ENCODE measurements around the gene CAMKMT. TPM values are rescaled to one million over a fixed set of nuclear protein-coding genes. Genes with fewer than 3 reads are reported as not detected.

Gene CAMKMT
- total and polyA plus RNA-seq, 2 experiments from 2014 or later: 26.5 to 29.5 TPM

DNA sequence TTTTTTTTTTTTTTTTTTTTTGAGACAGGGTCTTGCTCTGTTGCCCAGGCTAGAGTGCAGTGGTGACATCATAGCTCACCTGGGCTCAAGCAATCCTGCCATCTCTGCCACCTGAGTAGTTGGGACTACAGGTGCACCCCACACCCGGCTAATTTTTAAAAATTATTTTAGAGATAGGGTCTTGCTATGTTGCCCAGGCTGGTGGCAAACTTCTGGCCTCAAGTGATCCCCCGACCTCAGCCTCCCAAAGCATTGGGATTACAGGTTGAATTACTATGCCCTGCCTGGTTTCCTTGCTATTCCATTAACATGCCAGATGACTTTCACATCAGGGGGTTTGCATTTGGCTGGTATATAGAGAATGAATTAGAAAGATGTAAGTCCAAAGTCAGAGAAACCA, 253.2 kb downstream of the CAMKMT start:
- Mint-ChIP-seq H3K9me3 (peaks cover 3% of the 10 kb centered on the region; the same call in 1 of the 3 replicates), H3K27me3 (ENCODE audit: insufficient read depth, low read depth, poor library complexity) (peaks cover 1% of the 10 kb centered on the region), H3K36me3 (ENCODE audit: low read depth) (no peaks in the 10 kb centered on the region), H3K4me3 (no peak overlapping the region), H3K27ac (no peak overlapping the region), H3K4me1 (no peaks in the 10 kb centered on the region)
- no peaks in the 10 kb centered on the region for H3F3A ChIP-seq (replicated peaks; ENCODE audit: low read depth)
- H3K27ac ChIP-seq (ENCODE audit: low read depth): no peak overlapping the region
- H3K4me3 ChIP-seq: no peak overlapping the region
- no peaks in the 10 kb centered on the region for H3K9me2 ChIP-seq (ENCODE audit: insufficient read depth)
- no peaks in the 10 kb centered on the region for H3K27me3 ChIP-seq (ENCODE audit: insufficient read depth)
- peak; percentile 9 for DNase-seq (ENCODE audit: low spot score)
- H3K4me2 ChIP-seq: no peak overlapping the region
- TF ChIP-seq STAT1 (IDR thresholded peaks at IDR 0.05; ENCODE audit: unreplicated experiment): no peak
- TF ChIP-seq, protein P1, sequence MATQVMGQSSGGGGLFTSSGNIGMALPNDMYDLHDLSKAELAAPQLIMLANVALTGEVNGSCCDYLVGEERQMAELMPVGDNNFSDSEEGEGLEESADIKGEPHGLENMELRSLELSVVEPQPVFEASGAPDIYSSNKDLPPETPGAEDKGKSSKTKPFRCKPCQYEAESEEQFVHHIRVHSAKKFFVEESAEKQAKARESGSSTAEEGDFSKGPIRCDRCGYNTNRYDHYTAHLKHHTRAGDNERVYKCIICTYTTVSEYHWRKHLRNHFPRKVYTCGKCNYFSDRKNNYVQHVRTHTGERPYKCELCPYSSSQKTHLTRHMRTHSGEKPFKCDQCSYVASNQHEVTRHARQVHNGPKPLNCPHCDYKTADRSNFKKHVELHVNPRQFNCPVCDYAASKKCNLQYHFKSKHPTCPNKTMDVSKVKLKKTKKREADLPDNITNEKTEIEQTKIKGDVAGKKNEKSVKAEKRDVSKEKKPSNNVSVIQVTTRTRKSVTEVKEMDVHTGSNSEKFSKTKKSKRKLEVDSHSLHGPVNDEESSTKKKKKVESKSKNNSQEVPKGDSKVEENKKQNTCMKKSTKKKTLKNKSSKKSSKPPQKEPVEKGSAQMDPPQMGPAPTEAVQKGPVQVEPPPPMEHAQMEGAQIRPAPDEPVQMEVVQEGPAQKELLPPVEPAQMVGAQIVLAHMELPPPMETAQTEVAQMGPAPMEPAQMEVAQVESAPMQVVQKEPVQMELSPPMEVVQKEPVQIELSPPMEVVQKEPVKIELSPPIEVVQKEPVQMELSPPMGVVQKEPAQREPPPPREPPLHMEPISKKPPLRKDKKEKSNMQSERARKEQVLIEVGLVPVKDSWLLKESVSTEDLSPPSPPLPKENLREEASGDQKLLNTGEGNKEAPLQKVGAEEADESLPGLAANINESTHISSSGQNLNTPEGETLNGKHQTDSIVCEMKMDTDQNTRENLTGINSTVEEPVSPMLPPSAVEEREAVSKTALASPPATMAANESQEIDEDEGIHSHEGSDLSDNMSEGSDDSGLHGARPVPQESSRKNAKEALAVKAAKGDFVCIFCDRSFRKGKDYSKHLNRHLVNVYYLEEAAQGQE (IDR thresholded peaks at IDR 0.05; ENCODE audit: unreplicated experiment): no peak
- TF ChIP-seq, protein P2, sequence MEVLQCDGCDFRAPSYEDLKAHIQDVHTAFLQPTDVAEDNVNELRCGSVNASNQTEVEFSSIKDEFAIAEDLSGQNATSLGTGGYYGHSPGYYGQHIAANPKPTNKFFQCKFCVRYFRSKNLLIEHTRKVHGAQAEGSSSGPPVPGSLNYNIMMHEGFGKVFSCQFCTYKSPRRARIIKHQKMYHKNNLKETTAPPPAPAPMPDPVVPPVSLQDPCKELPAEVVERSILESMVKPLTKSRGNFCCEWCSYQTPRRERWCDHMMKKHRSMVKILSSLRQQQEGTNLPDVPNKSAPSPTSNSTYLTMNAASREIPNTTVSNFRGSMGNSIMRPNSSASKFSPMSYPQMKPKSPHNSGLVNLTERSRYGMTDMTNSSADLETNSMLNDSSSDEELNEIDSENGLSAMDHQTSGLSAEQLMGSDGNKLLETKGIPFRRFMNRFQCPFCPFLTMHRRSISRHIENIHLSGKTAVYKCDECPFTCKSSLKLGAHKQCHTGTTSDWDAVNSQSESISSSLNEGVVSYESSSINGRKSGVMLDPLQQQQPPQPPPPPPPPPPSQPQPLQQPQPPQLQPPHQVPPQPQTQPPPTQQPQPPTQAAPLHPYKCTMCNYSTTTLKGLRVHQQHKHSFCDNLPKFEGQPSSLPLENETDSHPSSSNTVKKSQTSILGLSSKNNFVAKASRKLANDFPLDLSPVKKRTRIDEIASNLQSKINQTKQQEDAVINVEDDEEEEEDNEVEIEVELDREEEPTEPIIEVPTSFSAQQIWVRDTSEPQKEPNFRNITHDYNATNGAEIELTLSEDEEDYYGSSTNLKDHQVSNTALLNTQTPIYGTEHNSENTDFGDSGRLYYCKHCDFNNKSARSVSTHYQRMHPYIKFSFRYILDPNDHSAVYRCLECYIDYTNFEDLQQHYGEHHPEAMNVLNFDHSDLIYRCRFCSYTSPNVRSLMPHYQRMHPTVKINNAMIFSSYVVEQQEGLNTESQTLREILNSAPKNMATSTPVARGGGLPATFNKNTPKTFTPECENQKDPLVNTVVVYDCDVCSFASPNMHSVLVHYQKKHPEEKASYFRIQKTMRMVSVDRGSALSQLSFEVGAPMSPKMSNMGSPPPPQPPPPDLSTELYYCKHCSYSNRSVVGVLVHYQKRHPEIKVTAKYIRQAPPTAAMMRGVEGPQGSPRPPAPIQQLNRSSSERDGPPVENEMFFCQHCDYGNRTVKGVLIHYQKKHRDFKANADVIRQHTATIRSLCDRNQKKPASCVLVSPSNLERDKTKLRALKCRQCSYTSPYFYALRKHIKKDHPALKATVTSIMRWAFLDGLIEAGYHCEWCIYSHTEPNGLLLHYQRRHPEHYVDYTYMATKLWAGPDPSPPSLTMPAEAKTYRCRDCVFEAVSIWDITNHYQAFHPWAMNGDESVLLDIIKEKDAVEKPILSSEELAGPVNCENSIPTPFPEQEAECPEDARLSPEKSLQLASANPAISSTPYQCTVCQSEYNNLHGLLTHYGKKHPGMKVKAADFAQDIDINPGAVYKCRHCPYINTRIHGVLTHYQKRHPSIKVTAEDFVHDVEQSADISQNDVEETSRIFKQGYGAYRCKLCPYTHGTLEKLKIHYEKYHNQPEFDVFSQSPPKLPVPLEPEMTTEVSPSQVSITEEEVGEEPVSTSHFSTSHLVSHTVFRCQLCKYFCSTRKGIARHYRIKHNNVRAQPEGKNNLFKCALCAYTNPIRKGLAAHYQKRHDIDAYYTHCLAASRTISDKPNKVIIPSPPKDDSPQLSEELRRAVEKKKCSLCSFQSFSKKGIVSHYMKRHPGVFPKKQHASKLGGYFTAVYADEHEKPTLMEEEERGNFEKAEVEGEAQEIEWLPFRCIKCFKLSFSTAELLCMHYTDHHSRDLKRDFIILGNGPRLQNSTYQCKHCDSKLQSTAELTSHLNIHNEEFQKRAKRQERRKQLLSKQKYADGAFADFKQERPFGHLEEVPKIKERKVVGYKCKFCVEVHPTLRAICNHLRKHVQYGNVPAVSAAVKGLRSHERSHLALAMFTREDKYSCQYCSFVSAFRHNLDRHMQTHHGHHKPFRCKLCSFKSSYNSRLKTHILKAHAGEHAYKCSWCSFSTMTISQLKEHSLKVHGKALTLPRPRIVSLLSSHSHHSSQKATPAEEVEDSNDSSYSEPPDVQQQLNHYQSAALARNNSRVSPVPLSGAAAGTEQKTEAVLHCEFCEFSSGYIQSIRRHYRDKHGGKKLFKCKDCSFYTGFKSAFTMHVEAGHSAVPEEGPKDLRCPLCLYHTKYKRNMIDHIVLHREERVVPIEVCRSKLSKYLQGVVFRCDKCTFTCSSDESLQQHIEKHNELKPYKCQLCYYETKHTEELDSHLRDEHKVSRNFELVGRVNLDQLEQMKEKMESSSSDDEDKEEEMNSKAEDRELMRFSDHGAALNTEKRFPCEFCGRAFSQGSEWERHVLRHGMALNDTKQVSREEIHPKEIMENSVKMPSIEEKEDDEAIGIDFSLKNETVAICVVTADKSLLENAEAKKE (CRISPR knock-in tag; IDR thresholded peaks at IDR 0.05): no peak
- TF ChIP-seq CREB1 (CRISPR knock-in tag; IDR thresholded peaks at IDR 0.05; ENCODE audit: low read depth): no peak
- no peak for TF ChIP-seq POLR2AphosphoS5 (IDR thresholded peaks at IDR 0.05; ENCODE audit: low read depth)
- TF ChIP-seq, protein P3, sequence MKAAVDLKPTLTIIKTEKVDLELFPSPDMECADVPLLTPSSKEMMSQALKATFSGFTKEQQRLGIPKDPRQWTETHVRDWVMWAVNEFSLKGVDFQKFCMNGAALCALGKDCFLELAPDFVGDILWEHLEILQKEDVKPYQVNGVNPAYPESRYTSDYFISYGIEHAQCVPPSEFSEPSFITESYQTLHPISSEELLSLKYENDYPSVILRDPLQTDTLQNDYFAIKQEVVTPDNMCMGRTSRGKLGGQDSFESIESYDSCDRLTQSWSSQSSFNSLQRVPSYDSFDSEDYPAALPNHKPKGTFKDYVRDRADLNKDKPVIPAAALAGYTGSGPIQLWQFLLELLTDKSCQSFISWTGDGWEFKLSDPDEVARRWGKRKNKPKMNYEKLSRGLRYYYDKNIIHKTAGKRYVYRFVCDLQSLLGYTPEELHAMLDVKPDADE (IDR thresholded peaks at IDR 0.05): no peak
- no peak for TF ChIP-seq ZNF331 (CRISPR knock-in tag; IDR thresholded peaks at IDR 0.05; ENCODE audit: low read depth)
- TF ChIP-seq, protein P4, sequence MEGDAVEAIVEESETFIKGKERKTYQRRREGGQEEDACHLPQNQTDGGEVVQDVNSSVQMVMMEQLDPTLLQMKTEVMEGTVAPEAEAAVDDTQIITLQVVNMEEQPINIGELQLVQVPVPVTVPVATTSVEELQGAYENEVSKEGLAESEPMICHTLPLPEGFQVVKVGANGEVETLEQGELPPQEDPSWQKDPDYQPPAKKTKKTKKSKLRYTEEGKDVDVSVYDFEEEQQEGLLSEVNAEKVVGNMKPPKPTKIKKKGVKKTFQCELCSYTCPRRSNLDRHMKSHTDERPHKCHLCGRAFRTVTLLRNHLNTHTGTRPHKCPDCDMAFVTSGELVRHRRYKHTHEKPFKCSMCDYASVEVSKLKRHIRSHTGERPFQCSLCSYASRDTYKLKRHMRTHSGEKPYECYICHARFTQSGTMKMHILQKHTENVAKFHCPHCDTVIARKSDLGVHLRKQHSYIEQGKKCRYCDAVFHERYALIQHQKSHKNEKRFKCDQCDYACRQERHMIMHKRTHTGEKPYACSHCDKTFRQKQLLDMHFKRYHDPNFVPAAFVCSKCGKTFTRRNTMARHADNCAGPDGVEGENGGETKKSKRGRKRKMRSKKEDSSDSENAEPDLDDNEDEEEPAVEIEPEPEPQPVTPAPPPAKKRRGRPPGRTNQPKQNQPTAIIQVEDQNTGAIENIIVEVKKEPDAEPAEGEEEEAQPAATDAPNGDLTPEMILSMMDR (conservative IDR thresholded peaks at IDR 0.05; ENCODE audit: low read depth in 2 of 2): no peak
- TF ChIP-seq NANOG (IDR thresholded peaks at IDR 0.05; ENCODE audit: borderline replicate concordance): no peak
- TF ChIP-seq ZNF114 (CRISPR knock-in tag; IDR thresholded peaks at IDR 0.05): no peak
- no peak for TF ChIP-seq EZH2 (IDR thresholded peaks at IDR 0.05; ENCODE audit: low read depth, unreplicated experiment)
- TF ChIP-seq EZH2phosphoT487 (IDR thresholded peaks at IDR 0.05; ENCODE audit: unreplicated experiment): no peak
- TF ChIP-seq JUNB (IDR thresholded peaks at IDR 0.05; ENCODE audit: unreplicated experiment): no peak
- H3K4me1 ChIP-seq (ENCODE audit: insufficient read depth): peaks cover 13% of the 10 kb centered on the region
- H2AFZ ChIP-seq: no peak overlapping the region
- H4K20me1 ChIP-seq (replicated peaks; ENCODE audit: insufficient read depth): no peaks in the 10 kb centered on the region
- H3K36me3 ChIP-seq (ENCODE audit: insufficient read depth): no peaks in the 10 kb centered on the region
- no peak for ATAC-seq
- no peaks in the 10 kb centered on the region for H3K79me2 ChIP-seq (replicated peaks; ENCODE audit: insufficient read depth)

Data from GM23338 (cell line).